ES-I3 (cell line): ENCODE data around the gene LASP1.

Experiments
- H3K36me3 ChIP-seq: 2 replicates; pipeline ENCODE4 v1.6.1; 2013; ENCODE audit warnings: mild to moderate bottlenecking, low read length, control low read depth, moderate library complexity; ENCODE audit not compliant: insufficient read depth
- H3K4me1 ChIP-seq: 2 replicates; pipeline ENCODE4 v1.6.1; 2013; ENCODE audit warnings: mild to moderate bottlenecking, control low read depth, low read length; ENCODE audit not compliant: insufficient read depth
- H3K9ac ChIP-seq: 2 replicates; pipeline ENCODE4 v1.6.1; 2013; ENCODE audit warnings: low read depth, mild to moderate bottlenecking, low read length, moderate library complexity
- H3K9me3 ChIP-seq: 2 replicates; pipeline ENCODE4 v1.6.1; 2013; ENCODE audit warnings: mild to moderate bottlenecking, low read length, moderate library complexity; ENCODE audit not compliant: control insufficient read depth, insufficient read depth

LASP1 gene

GRCh38 chr17:38861399-38861843 lies 8.4 kb upstream of the LASP1 start:
- H3K4me1 ChIP-seq, result no peaks in the 10 kb centered on the region; the same call in 1 of the 2 replicates
- no peaks in the 10 kb centered on the region for H3K36me3 ChIP-seq
- no peak overlapping the region for H3K9ac ChIP-seq
- no peaks in the 10 kb centered on the region for H3K9me3 ChIP-seq

GRCh38 chr17:38864636-38865398 lies 5.0 kb upstream of the LASP1 start:
- no peaks in the 10 kb centered on the region; the same call in 1 of the 2 replicates for H3K4me1 ChIP-seq
- H3K9ac ChIP-seq, result no peak overlapping the region
- no peaks in the 10 kb centered on the region for H3K36me3 ChIP-seq
- no peaks in the 10 kb centered on the region for H3K9me3 ChIP-seq

GRCh38 chr17:38867179-38867967 lies 2.5 kb upstream of the LASP1 start:
- peak overlapping the region; percentile 89 for H3K9ac ChIP-seq
- H3K36me3 ChIP-seq, result no peaks in the 10 kb centered on the region
- peaks cover 7% of the 10 kb centered on the region for H3K4me1 ChIP-seq
- no peaks in the 10 kb centered on the region for H3K9me3 ChIP-seq

GRCh38 chr17:38867968-38868816 lies 1.7 kb upstream of the LASP1 start:
- peak overlapping the region; percentile 89 for H3K9ac ChIP-seq
- no peaks in the 10 kb centered on the region for H3K36me3 ChIP-seq
- H3K4me1 ChIP-seq, result peaks cover 15% of the 10 kb centered on the region
- no peaks in the 10 kb centered on the region for H3K9me3 ChIP-seq

GRCh38 chr17:38868817-38869525 lies 887 bp upstream of the LASP1 start:
- peaks cover 22% of the 10 kb centered on the region for H3K4me1 ChIP-seq

GRCh38 chr17:38870259-38871165 lies 654 bp downstream of the LASP1 start:
- H3K9me3 ChIP-seq, result no peaks in the 10 kb centered on the region
- peak overlapping the region; percentile 89 for H3K9ac ChIP-seq
- no peaks in the 10 kb centered on the region for H3K36me3 ChIP-seq
- peaks cover 37% of the 10 kb centered on the region for H3K4me1 ChIP-seq

More at GRCh38 chr17:38868817-38869525, 887 bp upstream of the LASP1 start:
- no peaks in the 10 kb centered on the region for H3K9me3 ChIP-seq
- no peaks in the 10 kb centered on the region for H3K36me3 ChIP-seq
- H3K9ac ChIP-seq, result peak overlapping the region; percentile 89

GRCh38 chr17:38871247-38872015 lies 1.6 kb downstream of the LASP1 start:
- Histone ChIP-seq H3K9me3 (no peaks in the 10 kb centered on the region), H3K9ac (peak overlapping the region; percentile 89), H3K4me1 (peaks cover 42% of the 10 kb centered on the region), H3K36me3 (no peaks in the 10 kb centered on the region)

- no peaks in the 10 kb centered on the region for H3K36me3 ChIP-seq
- no peaks in the 10 kb centered on the region for H3K9me3 ChIP-seq
- peak overlapping the region; percentile 89; the same call in 1 of the 2 replicates for H3K9ac ChIP-seq
- peaks cover 44% of the 10 kb centered on the region for H3K4me1 ChIP-seq
These were observed 2.2 kb downstream of the LASP1 start for GRCh38 chr17:38872027-38872511.

- Histone ChIP-seq H3K4me1 (peaks cover 52% of the 10 kb centered on the region), H3K36me3 (no peaks in the 10 kb centered on the region), H3K9me3 (no peaks in the 10 kb centered on the region), H3K9ac (no peak overlapping the region)
These were observed 3.0 kb downstream of the LASP1 start for GRCh38 chr17:38872671-38873385.

- no peak overlapping the region for H3K9ac ChIP-seq
These were observed 4.0 kb downstream of the LASP1 start for GRCh38 chr17:38873640-38874380.

More at GRCh38 chr17:38873640-38874380, 4.0 kb downstream of the LASP1 start:
- Histone ChIP-seq H3K9me3 (no peaks in the 10 kb centered on the region), H3K36me3 (no peaks in the 10 kb centered on the region), H3K4me1 (peaks cover 62% of the 10 kb centered on the region)
